Measurements from ENCODE around the gene SERPINA3. TPM values are rescaled to one million over a fixed set of nuclear protein-coding genes. Genes with fewer than 3 reads are reported as not detected.
"Not testable (repeated sequence)": the region's sequence is repeated elsewhere in the genome, so short reads cannot be mapped to it uniquely, and the experiment has no call there.

Gene SERPINA3
- total RNA-seq, 1 donor = not detected

DNA sequence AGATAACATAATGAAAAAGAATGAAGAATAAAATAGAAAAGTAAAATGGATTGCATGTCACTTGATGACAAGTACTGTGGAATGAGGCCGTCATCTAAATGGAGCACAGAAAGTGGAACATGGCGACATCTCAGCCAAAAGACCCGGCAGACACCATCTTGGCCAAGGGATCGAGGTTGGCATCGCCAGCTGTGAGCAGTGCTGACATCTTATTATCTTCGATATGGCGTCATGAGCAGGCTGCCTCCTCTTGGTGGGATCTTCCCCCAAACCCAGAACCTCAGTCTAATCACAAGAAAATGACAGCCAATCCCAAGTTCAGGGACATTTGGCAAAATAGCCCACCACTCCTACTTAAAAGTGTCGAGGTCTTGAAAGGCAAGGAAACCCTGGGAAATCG lies 15.8 kb upstream of the SERPINA3 start:
- H3K4me3 ChIP-seq (ENCODE audit: low read length) = no peak overlapping the region
- no peaks in the 10 kb centered on the region for H3K4me1 ChIP-seq (ENCODE audit: insufficient read depth, low read length)
- H3K27me3 ChIP-seq (ENCODE audit: insufficient read depth, low read length) = no peaks in the 10 kb centered on the region
- no peaks in the 10 kb centered on the region for H3K9me3 ChIP-seq (ENCODE audit: low read depth, low read length)

DNA sequence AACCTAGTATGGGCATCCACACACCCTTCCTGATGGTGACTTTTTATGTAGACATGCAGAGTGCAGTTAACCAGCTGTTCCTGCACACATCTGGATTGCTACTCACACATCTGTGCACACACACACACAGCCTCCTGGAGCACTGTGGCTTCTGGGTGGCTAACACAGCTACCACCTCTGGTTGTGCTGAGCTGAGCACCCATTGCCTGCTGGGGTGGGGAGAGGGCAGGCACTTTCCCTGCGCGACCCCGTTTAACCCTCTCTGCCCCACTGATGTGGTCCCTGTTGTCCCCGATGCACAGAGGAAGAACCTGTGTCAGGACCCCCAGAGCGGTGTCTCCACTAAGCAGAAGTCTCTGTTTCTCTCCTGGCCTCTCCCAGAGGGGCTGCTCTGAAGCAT lies 14.4 kb upstream of the SERPINA3 start:
- H3K27me3 ChIP-seq (ENCODE audit: insufficient read depth, low read length) = no peaks in the 10 kb centered on the region
- H3K9me3 ChIP-seq (ENCODE audit: low read depth, low read length) = no peaks in the 10 kb centered on the region
- H3K4me1 ChIP-seq (ENCODE audit: insufficient read depth, low read length) = no peaks in the 10 kb centered on the region
- no peak overlapping the region for H3K4me3 ChIP-seq (ENCODE audit: low read length)

DNA sequence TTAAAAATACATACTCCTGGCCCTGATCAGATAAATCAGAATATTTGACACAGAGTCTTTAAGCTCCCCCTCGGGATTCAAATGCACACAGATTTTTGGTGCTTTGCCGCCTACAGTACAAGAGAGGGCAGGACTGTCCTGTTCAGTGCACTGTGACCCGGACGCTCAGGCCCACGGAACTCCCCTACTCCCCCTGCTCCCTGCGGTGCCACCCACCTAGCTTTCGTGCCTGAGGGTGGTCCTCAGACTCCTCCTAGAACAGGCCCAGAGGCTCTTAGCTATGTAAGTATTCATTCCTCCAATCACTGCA lies 13.7 kb upstream of the SERPINA3 start:
- no peak overlapping the region for H3K4me3 ChIP-seq (ENCODE audit: low read length)

DNA sequence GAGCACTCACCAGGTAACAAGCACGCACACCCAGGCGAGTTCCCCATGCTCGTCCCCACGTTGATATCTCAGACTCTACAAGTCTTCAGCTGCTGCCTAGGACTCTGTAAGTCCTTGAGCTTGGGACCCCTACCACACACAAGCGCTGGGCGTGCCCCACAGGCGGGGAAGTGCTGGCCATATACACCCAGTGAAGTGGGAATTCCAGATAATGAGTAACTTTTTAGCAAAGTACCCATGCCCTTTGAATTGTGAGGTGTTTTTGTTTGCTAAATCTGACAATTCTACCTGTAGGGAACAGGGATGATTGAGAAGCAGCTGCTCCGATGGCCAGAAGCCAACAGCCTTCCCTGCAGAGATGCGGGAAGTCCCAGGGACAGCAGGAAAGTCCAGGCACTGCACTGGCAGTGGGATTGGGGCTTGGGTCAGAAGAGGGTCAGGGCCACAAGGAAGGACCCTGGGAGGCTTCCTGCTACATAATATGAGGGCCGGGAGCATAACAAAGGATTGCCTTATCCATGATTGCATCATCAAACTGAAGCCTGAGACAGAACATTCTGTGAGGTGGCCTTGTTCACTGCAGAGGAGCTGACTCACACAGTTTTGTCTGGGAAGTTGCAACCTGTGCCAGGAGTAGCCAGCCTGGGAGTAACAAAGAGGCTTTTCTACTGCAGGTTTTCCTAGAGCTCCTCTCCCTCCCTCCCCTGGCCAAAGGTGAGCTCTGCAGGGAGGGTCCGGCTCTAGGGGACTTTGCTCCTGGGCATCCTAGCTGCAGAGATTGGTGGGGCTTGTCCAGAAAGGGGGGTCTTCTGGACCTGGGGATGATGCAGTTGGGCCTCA lies 13.2 kb upstream of the SERPINA3 start:
- Histone ChIP-seq H3K27me3 (ENCODE audit: insufficient read depth, low read length) (no peaks in the 10 kb centered on the region), H3K4me1 (ENCODE audit: insufficient read depth, low read length) (no peaks in the 10 kb centered on the region), H3K4me3 (ENCODE audit: low read length) (no peak overlapping the region), H3K9me3 (ENCODE audit: low read depth, low read length) (no peaks in the 10 kb centered on the region)

More for the DNA sequence above, 13.7 kb upstream of the SERPINA3 start:
- Histone ChIP-seq H3K9me3 (ENCODE audit: low read depth, low read length) (no peaks in the 10 kb centered on the region), H3K27me3 (ENCODE audit: insufficient read depth, low read length) (no peaks in the 10 kb centered on the region), H3K4me1 (ENCODE audit: insufficient read depth, low read length) (no peaks in the 10 kb centered on the region)

DNA sequence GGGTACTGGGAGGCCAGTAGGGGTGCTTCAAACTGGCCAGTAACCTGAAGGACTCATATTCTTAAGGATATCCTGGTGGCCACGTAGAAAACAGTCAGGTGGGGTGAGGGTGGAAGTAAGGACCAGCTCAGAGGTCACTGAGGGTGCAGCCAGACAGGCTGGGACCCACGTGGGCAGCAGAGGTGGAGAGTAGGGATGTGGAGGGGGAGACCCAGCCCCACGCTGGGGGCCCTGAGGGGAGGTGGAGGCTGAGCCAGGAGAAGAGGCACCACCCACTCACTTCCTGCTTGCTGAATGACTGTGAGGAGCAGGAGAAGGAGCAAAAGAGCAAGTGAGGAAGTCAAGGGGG lies 12.6 kb upstream of the SERPINA3 start:
- Histone ChIP-seq H3K9me3 (ENCODE audit: low read depth, low read length) (no peaks in the 10 kb centered on the region), H3K4me3 (ENCODE audit: low read length) (no peak overlapping the region), H3K27me3 (ENCODE audit: insufficient read depth, low read length) (no peaks in the 10 kb centered on the region), H3K4me1 (ENCODE audit: insufficient read depth, low read length) (no peaks in the 10 kb centered on the region)

DNA sequence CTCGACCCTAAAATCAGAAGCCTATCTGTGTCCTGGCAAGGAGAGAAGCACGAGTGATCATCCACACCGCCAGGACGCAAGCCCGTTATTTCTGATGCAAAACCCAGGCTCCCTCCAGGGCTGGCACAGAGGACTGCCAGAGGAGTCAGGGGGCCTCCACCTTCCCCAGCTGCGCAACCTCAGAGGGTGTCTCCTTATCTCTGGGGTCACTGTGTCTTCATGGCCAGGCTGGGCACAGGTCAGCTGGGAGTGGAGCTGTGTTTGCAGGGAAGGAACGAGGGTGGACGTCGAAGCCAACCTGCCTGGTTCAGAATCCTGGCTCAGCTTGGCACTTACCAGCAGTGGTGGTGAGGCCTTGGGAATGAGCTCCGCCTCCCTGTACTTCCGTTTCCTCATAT lies 12.0 kb upstream of the SERPINA3 start:
- H3K27me3 ChIP-seq (ENCODE audit: insufficient read depth, low read length) = no peaks in the 10 kb centered on the region

DNA sequence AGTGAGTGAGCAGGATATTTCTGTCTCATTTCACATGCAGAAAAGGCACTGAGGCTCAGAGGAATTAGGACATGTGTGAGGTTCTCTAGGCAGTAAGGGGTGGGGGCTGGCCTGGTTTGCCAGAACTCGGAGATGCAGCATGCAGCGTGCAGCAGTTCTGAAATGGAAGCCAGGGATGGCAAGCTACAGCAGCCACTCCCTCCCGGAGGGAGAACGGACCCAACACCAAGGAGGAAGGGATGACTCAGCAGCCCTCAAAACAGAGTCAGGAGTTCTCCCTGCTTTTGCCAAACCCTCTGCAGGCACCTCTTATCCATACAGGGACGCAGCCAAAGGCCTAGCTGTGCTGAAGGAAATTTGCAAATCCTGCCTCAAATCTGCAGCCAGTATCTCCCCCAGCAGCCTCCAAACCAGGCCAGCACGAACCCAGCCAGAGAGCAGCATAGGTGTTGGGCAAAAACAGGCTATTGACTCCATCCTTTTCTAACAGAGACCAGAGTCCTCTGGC lies 10.3 kb upstream of the SERPINA3 start:
- no peaks in the 10 kb centered on the region for H3K4me1 ChIP-seq (ENCODE audit: insufficient read depth, low read length)
- H3K4me3 ChIP-seq (ENCODE audit: low read length) = no peak overlapping the region
- H3K9me3 ChIP-seq (ENCODE audit: low read depth, low read length) = no peaks in the 10 kb centered on the region
- no peaks in the 10 kb centered on the region for H3K27me3 ChIP-seq (ENCODE audit: insufficient read depth, low read length)

More for the DNA sequence above, 12.0 kb upstream of the SERPINA3 start:
- Histone ChIP-seq H3K4me3 (ENCODE audit: low read length) (no peak overlapping the region), H3K4me1 (ENCODE audit: insufficient read depth, low read length) (no peaks in the 10 kb centered on the region), H3K9me3 (ENCODE audit: low read depth, low read length) (no peaks in the 10 kb centered on the region)

DNA sequence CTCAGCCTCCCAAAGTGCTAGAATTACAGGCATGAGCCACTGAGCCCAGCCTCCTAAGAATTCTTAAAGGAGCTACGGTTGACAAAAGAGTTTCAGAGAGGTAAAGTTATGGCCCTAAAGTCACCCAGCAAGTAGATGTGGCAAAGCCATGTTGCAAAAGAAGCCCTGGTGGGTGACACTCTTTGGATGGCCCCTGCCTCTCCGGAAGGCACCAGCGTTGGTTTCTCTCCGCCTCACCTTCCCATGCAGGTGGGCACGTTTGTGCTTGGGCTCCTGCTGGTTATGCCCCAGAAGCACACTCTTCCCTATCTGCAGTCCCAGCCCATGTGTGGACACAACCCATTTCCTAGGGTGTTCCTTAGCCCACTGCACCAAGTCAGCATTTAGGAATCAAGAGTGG lies 9.5 kb upstream of the SERPINA3 start:
- H3K4me3 ChIP-seq (ENCODE audit: low read length) = no peak overlapping the region

DNA sequence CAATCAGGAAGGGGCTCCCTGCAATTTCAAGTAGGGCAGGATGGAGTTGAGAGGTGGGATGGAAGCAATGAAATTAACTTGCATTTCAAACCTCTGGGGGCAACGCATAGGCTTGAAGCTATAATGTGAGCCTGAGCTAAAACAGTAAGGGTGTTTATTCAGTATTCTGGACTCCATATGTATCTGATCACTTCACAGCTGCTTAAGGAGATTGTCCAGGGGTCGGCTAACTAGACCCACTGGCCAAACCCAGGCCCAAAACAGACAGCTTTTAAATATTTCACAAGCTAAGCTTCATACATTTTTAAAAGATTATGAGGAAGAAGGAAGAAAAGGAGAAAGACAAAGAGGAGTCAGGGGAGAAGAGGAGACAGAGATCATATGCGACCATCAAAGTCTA lies 6.8 kb upstream of the SERPINA3 start:
- Histone ChIP-seq H3K27me3 (ENCODE audit: insufficient read depth, low read length) (no peaks in the 10 kb centered on the region), H3K9me3 (ENCODE audit: low read depth, low read length) (no peaks in the 10 kb centered on the region), H3K4me3 (ENCODE audit: low read length) (no peak overlapping the region), H3K4me1 (ENCODE audit: insufficient read depth, low read length) (no peaks in the 10 kb centered on the region)

More for the DNA sequence above, 9.5 kb upstream of the SERPINA3 start:
- Histone ChIP-seq H3K9me3 (ENCODE audit: low read depth, low read length) (no peaks in the 10 kb centered on the region), H3K4me1 (ENCODE audit: insufficient read depth, low read length) (no peaks in the 10 kb centered on the region), H3K27me3 (ENCODE audit: insufficient read depth, low read length) (no peaks in the 10 kb centered on the region)

DNA sequence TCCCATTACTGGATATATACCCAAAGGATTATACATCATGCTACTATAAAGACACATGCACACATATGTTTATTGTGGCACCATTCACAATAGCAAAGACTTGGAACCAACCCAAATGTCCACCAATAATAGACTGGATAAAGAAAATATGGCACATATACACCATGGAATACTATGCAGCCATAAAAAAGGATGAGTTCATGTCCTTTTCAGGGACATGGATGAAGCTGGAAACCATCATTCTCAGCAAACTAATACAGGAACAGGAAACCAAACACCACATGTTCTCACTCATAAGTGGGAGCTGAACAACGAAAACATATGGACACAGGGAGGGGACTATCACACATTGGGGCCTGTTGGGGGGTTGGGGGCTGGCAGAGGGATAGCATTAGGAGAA lies 3.2 kb upstream of the SERPINA3 start:
- H3K4me1 ChIP-seq (ENCODE audit: insufficient read depth, low read length); H3K4me3 ChIP-seq (ENCODE audit: low read length); H3K27me3 ChIP-seq (ENCODE audit: insufficient read depth, low read length); H3K9me3 ChIP-seq (ENCODE audit: low read depth, low read length): not testable (repeated sequence)

DNA sequence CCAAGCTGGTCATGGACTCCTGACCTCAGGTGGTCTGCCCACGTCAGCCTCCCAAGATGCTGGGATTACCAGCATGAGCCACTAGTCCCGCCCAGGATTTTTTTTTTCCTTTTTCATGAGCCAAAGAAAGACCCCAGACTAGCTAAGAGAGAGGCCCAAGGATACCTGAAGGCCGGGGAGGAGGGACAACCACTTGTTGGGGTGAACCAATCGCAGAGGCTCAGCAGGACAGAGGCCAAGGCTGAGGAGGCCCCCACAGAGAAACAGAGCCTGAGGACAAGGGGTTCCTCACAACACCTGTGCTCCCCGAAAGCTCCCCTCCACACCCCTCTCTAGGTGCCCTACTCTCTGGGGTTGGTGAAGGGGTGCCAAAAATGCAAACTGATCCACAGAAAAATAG lies 1.0 kb upstream of the SERPINA3 start:
- H3K4me1 ChIP-seq (ENCODE audit: insufficient read depth, low read length) = no peaks in the 10 kb centered on the region

DNA sequence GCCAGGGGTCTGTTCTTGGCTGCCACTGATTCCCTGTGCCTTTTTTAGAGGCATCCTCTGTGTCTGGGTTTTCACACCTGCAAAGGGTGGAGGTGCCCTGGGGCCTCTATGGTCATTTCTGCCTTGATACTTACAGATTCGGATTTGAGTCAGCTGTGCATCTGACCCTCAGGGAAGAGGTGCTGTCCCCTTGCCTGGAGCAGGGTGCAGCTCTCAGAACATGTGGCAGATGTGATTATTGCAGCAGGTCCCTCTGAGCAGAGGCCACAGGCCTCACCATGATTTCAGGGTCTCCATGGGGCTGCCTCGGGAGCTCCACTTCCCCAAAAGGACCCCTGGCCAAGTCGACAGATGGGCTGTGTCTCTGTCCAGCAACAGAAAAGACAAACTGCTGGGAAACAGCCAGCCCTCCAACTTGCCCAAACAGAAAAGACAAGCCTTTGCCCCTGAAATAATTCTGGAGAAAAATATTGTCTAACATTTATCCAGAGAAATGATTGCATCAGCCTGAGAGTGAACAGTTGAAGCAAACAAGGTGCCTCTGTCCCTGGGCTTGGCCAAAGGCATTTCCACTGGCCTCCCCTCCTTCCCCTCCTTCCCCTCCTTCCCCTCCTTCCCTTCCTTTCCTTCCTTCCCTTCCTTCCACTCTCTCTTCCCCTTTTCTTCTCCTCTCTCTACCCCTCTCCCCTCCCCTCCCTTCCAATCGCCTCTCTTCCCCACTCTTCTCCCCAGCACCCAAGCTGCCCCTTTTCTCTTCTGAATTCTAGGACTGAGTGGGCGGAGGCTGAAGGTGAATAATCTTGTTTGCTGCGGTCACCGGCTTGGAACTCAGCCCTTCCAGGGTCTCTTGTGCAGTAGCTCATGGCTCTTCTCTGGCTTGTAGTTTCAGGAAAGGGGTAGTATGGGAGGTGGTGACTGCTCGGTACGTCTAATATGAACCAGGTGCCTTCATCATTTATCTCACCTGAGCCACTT lies 676 bp downstream of the SERPINA3 start:
- H3K9me3 ChIP-seq (ENCODE audit: low read depth, low read length) = no peaks in the 10 kb centered on the region
- no peak overlapping the region for H3K4me3 ChIP-seq (ENCODE audit: low read length)
- H3K27me3 ChIP-seq (ENCODE audit: insufficient read depth, low read length) = no peaks in the 10 kb centered on the region
- H3K4me1 ChIP-seq (ENCODE audit: insufficient read depth, low read length) = no peaks in the 10 kb centered on the region

More for the DNA sequence above, 1.0 kb upstream of the SERPINA3 start:
- no peaks in the 10 kb centered on the region for H3K27me3 ChIP-seq (ENCODE audit: insufficient read depth, low read length)
- H3K9me3 ChIP-seq (ENCODE audit: low read depth, low read length) = no peaks in the 10 kb centered on the region
- H3K4me3 ChIP-seq (ENCODE audit: low read length) = no peak overlapping the region

DNA sequence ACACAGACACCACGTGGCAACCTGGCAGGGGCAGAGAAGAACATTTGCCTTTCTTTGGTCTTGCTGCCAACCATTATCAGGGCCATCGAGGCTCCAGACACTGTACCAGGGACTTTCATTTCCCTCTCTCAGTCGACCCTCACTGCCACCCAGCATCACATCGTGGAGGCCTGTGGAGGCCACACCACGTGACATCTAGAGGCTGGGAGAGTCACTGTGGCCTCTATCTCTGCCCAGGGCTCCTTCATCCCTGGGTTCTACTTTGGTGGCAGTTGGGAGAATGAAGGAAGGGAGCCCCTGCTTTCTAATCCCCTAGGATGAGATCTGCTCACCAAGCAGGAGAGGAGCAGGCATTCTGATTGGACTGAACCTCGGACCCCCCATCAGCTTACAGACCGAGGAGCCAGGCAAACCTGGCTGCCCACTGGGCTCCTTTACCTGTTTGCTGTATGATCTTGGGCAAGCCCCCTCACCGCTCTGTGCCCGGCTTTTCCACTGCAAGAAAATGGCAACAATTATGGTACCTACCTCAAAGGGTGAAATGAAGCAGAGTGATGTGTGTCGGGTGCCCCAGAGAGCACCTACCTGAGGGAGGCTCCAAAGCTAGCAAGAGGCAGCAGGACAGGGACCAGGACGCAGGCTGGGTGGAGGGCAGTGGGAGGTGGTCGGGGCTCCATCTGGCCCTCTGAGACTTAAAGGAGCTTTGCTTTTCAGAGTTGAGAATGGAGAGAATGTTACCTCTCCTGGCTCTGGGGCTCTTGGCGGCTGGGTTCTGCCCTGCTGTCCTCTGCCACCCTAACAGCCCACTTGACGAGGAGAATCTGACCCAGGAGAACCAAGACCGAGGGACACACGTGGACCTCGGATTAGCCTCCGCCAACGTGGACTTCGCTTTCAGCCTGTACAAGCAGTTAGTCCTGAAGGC lies 1.8 kb downstream of the SERPINA3 start:
- H3K4me3 ChIP-seq (ENCODE audit: low read length) = no peak overlapping the region
- no peaks in the 10 kb centered on the region for H3K27me3 ChIP-seq (ENCODE audit: insufficient read depth, low read length)
- no peaks in the 10 kb centered on the region for H3K4me1 ChIP-seq (ENCODE audit: insufficient read depth, low read length)
- peaks cover 6% of the 10 kb centered on the region for H3K9me3 ChIP-seq (ENCODE audit: low read depth, low read length)

DNA sequence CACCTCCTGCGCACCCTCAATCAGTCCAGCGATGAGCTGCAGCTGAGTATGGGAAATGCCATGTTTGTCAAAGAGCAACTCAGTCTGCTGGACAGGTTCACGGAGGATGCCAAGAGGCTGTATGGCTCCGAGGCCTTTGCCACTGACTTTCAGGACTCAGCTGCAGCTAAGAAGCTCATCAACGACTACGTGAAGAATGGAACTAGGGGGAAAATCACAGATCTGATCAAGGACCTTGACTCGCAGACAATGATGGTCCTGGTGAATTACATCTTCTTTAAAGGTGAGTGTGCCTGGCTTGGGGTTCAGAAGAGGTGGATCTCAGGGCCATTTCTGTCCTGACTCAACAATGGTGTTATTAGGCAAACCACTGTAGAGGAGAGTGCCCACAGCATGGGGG lies 2.6 kb downstream of the SERPINA3 start:
- Histone ChIP-seq H3K4me1 (ENCODE audit: insufficient read depth, low read length) (no peaks in the 10 kb centered on the region), H3K4me3 (ENCODE audit: low read length) (no peak overlapping the region), H3K27me3 (ENCODE audit: insufficient read depth, low read length) (no peaks in the 10 kb centered on the region), H3K9me3 (ENCODE audit: low read depth, low read length) (peaks cover 6% of the 10 kb centered on the region)

All from mononuclear cell (primary cell).